GM23338 (cell line): ENCODE data around the gene OTULINL. TPM values are rescaled to one million over a fixed set of nuclear protein-coding genes. Genes with fewer than 3 reads are reported as not detected.

Experiments used
- CREB1 ChIP-seq: fragments of 250-450 bp; sonication (Bioruptor Pico); IDR thresholded peaks from 2 replicates; pipeline ENCODE4 v1.5.0; 2020; ENCODE audit warnings: low read depth, mild to moderate bottlenecking, moderate library complexity
- ETS1 ChIP-seq: IDR thresholded peaks from 2 replicates; pipeline ENCODE4 v1.6.1; 2016; ENCODE audit warnings: antibody characterized with exemption
- EZH2 ChIP-seq: fragments of 200-600 bp; sonication (generic); IDR thresholded peaks from one replicate; pipeline ENCODE4 v1.8.0; 2017; ENCODE audit warnings: antibody characterized with exemption, mild to moderate bottlenecking, low read depth; ENCODE audit not compliant: unreplicated experiment
- EZH2phosphoT487 ChIP-seq: fragments of 200-600 bp; sonication (generic); IDR thresholded peaks from one replicate; pipeline ENCODE4 v1.8.1; 2018; ENCODE audit warnings: antibody characterized with exemption; ENCODE audit not compliant: unreplicated experiment
- JUNB ChIP-seq: IDR thresholded peaks from one replicate; pipeline ENCODE4 v1.6.1; 2016; ENCODE audit warnings: antibody characterized with exemption; ENCODE audit not compliant: unreplicated experiment
- POLR2AphosphoS5 ChIP-seq: IDR thresholded peaks from 2 replicates; pipeline ENCODE4 v1.6.1; 2016; ENCODE audit warnings: antibody characterized with exemption, low read depth
- STAT1 ChIP-seq: IDR thresholded peaks from one replicate; pipeline ENCODE4 v1.6.1; 2016; ENCODE audit warnings: antibody characterized with exemption; ENCODE audit not compliant: unreplicated experiment
- ZNF114 ChIP-seq: fragments of 250-450 bp; sonication (Bioruptor Pico); IDR thresholded peaks from 2 replicates; pipeline ENCODE4 v1.5.0; 2020; ENCODE audit warnings: mild to moderate bottlenecking, moderate library complexity
- ZNF331 ChIP-seq: fragments of 250-450 bp; sonication (Bioruptor Pico); IDR thresholded peaks from 2 replicates; pipeline ENCODE4 v1.5.0; 2020; ENCODE audit warnings: low read depth, mild to moderate bottlenecking, moderate library complexity
- polyA plus RNA-seq: library from polyadenylated mRNA; unstranded; fragments of >200 nt; fragmentation: Nextera tagmentation; extraction: Ambion mirVana; gene quantifications from 2 replicates; pipeline ENCODE4 v1.2.1, GENCODE V29; 2016
- total RNA-seq: library from RNA; depleted of rRNA; stranded (reverse); fragments of >200 nt; shearing (Covaris generic); gene quantifications from 2 replicates; pipeline ENCODE4 v1.2.3, GENCODE V29; 2014
- TF ChIP-seq, protein P1 (sequence below): fragments of 250-450 bp; sonication (Bioruptor Pico); IDR thresholded peaks from 2 replicates; pipeline ENCODE4 v1.5.0; 2020; ENCODE audit warnings: mild to moderate bottlenecking, moderate library complexity
- TF ChIP-seq, protein P2 (sequence below), 2 experiments: fragments of 200-600 bp in 1 of 2; sonication (generic) in 1 of 2; conservative IDR thresholded peaks; 2 replicates each; pipeline versions ENCODE4 v1.5.1 to v1.6.1; 2016 to 2017; ENCODE audit warnings: antibody characterized with exemption in 2 of 2, low read depth in 2 of 2, mild to moderate bottlenecking in 2 of 2, moderate library complexity in 1 of 2

OTULINL gene
- total and polyA plus RNA-seq, 2 experiments from 2014 or later = 6.3 to 7.6 TPM

DNA sequence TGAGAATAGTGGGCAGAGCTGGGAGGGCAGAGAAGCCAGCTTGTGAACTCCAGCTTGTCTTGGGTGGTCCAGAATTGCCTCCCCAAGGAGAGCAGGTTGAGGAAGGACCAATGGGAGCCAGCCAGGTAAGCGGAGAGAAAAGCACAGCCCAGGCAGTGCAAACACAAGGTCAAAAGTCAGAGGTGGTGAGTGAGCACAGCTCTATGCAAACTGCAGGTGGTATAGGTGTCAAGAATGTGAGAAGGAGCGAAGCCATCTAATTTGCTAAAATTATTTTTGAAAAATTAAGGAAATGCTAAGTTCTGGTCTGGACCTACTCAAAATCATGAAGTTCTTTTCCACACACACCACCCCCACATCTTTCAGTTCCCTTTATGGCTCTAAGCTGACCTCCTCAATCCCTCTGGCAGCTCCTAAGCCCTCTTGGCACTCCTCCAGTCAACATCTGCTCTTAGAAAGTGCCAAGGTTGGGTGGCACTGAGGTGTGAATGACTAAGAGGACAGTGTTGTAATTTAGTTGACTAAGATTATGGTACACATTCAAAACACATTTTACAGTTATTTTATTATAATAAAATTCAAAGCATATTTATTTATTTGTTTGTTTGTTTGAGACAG is 6.6 kb upstream of the OTULINL start (continued):
- TF ChIP-seq, protein P1, sequence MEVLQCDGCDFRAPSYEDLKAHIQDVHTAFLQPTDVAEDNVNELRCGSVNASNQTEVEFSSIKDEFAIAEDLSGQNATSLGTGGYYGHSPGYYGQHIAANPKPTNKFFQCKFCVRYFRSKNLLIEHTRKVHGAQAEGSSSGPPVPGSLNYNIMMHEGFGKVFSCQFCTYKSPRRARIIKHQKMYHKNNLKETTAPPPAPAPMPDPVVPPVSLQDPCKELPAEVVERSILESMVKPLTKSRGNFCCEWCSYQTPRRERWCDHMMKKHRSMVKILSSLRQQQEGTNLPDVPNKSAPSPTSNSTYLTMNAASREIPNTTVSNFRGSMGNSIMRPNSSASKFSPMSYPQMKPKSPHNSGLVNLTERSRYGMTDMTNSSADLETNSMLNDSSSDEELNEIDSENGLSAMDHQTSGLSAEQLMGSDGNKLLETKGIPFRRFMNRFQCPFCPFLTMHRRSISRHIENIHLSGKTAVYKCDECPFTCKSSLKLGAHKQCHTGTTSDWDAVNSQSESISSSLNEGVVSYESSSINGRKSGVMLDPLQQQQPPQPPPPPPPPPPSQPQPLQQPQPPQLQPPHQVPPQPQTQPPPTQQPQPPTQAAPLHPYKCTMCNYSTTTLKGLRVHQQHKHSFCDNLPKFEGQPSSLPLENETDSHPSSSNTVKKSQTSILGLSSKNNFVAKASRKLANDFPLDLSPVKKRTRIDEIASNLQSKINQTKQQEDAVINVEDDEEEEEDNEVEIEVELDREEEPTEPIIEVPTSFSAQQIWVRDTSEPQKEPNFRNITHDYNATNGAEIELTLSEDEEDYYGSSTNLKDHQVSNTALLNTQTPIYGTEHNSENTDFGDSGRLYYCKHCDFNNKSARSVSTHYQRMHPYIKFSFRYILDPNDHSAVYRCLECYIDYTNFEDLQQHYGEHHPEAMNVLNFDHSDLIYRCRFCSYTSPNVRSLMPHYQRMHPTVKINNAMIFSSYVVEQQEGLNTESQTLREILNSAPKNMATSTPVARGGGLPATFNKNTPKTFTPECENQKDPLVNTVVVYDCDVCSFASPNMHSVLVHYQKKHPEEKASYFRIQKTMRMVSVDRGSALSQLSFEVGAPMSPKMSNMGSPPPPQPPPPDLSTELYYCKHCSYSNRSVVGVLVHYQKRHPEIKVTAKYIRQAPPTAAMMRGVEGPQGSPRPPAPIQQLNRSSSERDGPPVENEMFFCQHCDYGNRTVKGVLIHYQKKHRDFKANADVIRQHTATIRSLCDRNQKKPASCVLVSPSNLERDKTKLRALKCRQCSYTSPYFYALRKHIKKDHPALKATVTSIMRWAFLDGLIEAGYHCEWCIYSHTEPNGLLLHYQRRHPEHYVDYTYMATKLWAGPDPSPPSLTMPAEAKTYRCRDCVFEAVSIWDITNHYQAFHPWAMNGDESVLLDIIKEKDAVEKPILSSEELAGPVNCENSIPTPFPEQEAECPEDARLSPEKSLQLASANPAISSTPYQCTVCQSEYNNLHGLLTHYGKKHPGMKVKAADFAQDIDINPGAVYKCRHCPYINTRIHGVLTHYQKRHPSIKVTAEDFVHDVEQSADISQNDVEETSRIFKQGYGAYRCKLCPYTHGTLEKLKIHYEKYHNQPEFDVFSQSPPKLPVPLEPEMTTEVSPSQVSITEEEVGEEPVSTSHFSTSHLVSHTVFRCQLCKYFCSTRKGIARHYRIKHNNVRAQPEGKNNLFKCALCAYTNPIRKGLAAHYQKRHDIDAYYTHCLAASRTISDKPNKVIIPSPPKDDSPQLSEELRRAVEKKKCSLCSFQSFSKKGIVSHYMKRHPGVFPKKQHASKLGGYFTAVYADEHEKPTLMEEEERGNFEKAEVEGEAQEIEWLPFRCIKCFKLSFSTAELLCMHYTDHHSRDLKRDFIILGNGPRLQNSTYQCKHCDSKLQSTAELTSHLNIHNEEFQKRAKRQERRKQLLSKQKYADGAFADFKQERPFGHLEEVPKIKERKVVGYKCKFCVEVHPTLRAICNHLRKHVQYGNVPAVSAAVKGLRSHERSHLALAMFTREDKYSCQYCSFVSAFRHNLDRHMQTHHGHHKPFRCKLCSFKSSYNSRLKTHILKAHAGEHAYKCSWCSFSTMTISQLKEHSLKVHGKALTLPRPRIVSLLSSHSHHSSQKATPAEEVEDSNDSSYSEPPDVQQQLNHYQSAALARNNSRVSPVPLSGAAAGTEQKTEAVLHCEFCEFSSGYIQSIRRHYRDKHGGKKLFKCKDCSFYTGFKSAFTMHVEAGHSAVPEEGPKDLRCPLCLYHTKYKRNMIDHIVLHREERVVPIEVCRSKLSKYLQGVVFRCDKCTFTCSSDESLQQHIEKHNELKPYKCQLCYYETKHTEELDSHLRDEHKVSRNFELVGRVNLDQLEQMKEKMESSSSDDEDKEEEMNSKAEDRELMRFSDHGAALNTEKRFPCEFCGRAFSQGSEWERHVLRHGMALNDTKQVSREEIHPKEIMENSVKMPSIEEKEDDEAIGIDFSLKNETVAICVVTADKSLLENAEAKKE = no peak
- TF ChIP-seq, protein P2, sequence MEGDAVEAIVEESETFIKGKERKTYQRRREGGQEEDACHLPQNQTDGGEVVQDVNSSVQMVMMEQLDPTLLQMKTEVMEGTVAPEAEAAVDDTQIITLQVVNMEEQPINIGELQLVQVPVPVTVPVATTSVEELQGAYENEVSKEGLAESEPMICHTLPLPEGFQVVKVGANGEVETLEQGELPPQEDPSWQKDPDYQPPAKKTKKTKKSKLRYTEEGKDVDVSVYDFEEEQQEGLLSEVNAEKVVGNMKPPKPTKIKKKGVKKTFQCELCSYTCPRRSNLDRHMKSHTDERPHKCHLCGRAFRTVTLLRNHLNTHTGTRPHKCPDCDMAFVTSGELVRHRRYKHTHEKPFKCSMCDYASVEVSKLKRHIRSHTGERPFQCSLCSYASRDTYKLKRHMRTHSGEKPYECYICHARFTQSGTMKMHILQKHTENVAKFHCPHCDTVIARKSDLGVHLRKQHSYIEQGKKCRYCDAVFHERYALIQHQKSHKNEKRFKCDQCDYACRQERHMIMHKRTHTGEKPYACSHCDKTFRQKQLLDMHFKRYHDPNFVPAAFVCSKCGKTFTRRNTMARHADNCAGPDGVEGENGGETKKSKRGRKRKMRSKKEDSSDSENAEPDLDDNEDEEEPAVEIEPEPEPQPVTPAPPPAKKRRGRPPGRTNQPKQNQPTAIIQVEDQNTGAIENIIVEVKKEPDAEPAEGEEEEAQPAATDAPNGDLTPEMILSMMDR (conservative IDR thresholded peaks at IDR 0.05; ENCODE audit: low read depth in 2 of 2) = no peak
- TF ChIP-seq JUNB (no peak), POLR2AphosphoS5 (no peak), ETS1 (no peak), STAT1 (no peak), EZH2phosphoT487 (no peak), EZH2 (no peak), CREB1 (no peak), ZNF331 (no peak), ZNF114 (CRISPR knock-in tag) (no peak)
